ENCODE results near the gene ADAM29. TPM values are rescaled to one million over a fixed set of nuclear protein-coding genes. Genes with fewer than 3 reads are reported as not detected.

Gene ADAM29
- total and polyA plus RNA-seq, 9 of the 15 experiments (the other 6 are each of a cell fraction or from before 2014, with no cell fraction given): not detected

Small RNA genes within 50 kb of the gene (small RNA-seq; reads per million reads assigned to genes)
- gene AC105914.1: not detected

Other genes with a start within 250 kb of the ADAM29 start
- gene GLRA3, start 89.1 kb upstream of the ADAM29 start, total RNA-seq (2014; rRNA removed): 0.04 TPM in 1 of 2 replicates, not detected in the other
- gene GLRA3, start 89.1 kb upstream of the ADAM29 start, total RNA-seq (2014; rRNA removed; fragmentation: Illumina TruSeq; extraction: Trizol): 0.07 and 0.29 TPM in 2 replicates
- 0.04 and 0.07 TPM in 2 replicates for gene GLRA3, start 89.1 kb upstream of the ADAM29 start, total RNA-seq (2015; rRNA removed; fragmentation: Illumina TruSeq; extraction: Trizol)
- 0.11 TPM in 1 of 2 replicates, not detected in the other for gene GLRA3, start 89.1 kb upstream of the ADAM29 start, total RNA-seq (2021)
- 0.11 and 0.14 TPM in 2 replicates for gene GLRA3, start 89.1 kb upstream of the ADAM29 start, polyA plus RNA-seq (2011; rRNA removed)
- gene GLRA3, start 89.1 kb upstream of the ADAM29 start, polyA plus RNA-seq (2014; fragmentation: Illumina TruSeq; extraction: Trizol): 0.01 and 0.06 TPM in 2 replicates
- gene GLRA3, start 89.1 kb upstream of the ADAM29 start, polyA plus RNA-seq (2014; fragmentation: Nextera tagmentation; extraction: Ambion mirVana): under 1 TPM; 0.08 to 0.10 TPM
- gene GLRA3, start 89.1 kb upstream of the ADAM29 start, polyA plus RNA-seq (2014; rRNA removed): 0.07 and 0.08 TPM in 2 replicates